Choroid plexus epithelial cell (primary cell): ENCODE measurements around the gene TDG.

Experiments
- DNase-seq: peaks from one replicate; pipeline ENCODE4 v3.0.0-alpha.2; 2010; ENCODE audit warnings: low read depth
- H3K4me3 ChIP-seq: 2 replicates; pipeline ENCODE4 v1.5.1; 2011; ENCODE audit warnings: low read depth, mild to moderate bottlenecking, control low read depth, low read length, moderate library complexity
- TF ChIP-seq, protein P1 (sequence below): conservative IDR thresholded peaks from 2 replicates; pipeline ENCODE4 v1.5.1; 2011; ENCODE audit warnings: low read depth, mild to moderate bottlenecking, control low read depth, inconsistent platforms, low read length, moderate library complexity

Gene TDG

DNA sequence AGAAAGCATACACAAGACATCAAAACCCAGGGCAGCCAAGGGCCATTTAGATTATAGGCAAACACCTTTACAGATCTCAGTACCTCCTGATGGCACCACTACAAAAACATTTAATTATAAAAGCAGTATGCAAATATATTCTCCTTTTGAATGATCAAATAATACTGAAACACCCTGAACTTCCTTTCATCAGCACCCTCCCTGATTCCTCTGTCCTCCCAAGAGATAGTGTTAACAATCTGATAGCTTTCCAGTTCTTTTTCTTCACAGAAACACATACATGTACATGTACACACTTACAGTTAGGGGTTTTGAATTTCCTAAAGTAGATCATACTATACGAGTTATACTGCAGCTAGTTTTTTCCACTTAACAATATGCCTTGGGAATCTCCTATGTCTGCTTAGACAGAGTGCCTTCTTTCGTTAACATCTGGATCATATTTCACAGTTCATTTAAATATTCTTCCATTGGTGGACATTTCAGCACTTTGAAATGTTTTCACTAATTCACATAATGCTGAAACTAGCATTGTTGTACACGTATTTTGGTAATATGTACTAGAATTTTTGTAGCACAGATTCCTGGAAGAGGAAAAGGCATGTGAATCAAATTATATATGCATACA, 35.2 kb downstream of the TDG start:
- no peak overlapping the region for H3K4me3 ChIP-seq
- TF ChIP-seq, protein P1, sequence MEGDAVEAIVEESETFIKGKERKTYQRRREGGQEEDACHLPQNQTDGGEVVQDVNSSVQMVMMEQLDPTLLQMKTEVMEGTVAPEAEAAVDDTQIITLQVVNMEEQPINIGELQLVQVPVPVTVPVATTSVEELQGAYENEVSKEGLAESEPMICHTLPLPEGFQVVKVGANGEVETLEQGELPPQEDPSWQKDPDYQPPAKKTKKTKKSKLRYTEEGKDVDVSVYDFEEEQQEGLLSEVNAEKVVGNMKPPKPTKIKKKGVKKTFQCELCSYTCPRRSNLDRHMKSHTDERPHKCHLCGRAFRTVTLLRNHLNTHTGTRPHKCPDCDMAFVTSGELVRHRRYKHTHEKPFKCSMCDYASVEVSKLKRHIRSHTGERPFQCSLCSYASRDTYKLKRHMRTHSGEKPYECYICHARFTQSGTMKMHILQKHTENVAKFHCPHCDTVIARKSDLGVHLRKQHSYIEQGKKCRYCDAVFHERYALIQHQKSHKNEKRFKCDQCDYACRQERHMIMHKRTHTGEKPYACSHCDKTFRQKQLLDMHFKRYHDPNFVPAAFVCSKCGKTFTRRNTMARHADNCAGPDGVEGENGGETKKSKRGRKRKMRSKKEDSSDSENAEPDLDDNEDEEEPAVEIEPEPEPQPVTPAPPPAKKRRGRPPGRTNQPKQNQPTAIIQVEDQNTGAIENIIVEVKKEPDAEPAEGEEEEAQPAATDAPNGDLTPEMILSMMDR: no peak

DNA sequence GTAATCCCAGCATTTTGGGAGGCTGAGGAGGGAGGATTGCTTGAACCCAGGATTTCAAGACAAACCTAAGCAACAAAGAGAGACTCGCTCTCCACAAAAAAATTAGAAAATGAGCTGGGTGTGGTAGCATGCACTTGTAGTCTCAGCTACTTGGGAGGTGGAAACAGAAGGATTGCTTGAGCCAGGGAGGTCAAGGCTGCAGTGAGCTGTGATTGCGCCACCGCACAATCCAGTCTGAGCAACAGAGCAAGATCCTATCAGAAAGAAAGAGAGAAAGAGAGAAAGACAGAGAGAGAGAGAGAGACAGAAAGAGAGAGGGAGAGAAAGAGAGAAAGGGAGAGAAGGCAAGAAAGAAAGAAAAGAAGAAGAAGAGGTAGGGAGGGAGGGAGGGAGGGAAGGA, 37.0 kb downstream of the TDG start:
- TF ChIP-seq, protein P1: no peak
- H3K4me3 ChIP-seq: no peak overlapping the region
- DNase-seq: peak; percentile 15

More for the DNA sequence above, 35.2 kb downstream of the TDG start:
- no peak for DNase-seq

DNA sequence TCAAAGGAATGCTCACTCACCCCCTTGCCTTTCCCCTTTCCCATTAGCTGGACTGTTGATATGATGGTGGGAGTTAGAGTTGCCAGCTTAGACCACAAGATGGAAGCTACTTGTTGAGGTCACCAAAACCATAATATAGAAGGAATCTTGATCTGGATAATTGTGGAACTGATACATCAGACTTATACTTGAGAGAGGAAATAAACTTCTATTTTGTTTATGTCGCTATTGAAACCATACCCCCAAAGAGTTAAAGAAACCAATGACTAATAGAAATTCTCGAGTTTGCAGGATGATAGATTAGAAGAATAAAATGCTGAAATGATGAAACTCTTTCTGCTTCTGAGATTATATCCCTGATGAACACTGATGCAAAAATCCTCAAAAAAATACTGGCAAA, 37.9 kb downstream of the TDG start:
- TF ChIP-seq, protein P1: no peak
- DNase-seq: no peak

DNA sequence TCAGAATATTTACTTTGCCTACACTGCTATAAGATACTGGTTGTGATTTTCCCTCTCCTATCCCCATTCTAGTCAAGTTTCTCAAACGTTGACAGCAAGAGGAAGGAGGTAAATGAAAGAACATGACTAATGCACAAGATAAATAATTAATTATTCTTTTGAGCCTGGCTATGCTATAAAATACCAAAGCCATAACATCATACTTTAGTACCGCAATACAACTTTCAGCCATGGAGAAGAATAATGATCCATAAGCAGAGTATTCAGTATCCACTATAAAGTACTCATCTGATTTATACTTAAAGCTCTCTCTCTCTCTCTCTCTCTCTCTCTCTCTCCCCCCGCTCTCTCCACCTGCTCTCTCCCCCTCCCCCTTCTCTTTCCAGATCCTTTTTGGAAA, 41.3 kb downstream of the TDG start:
- peak; percentile 72 for DNase-seq
- TF ChIP-seq, protein P1: no peak
- no peak overlapping the region for H3K4me3 ChIP-seq

More for the DNA sequence above, 37.9 kb downstream of the TDG start:
- H3K4me3 ChIP-seq: no peak overlapping the region

DNA sequence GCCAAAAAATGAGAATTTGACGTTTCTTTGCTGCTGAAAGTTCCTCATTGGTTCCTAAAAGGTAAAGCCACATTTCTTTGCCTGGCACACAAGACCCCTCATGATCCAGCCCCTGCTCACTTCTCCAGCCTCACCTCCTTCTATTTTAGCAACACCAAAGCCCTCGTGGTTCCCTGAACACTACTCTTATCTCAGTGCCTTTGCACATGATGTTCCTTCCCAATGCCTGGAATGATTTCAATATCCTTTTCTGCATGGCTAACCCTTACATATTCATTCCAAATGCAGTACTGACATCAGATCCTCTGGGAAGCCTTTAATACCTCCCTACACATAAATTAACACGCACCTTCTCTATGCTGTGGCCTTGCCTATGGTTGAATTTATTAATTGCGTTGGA, 44.4 kb downstream of the TDG start:
- no peak overlapping the region for H3K4me3 ChIP-seq
- no peak for DNase-seq

DNA sequence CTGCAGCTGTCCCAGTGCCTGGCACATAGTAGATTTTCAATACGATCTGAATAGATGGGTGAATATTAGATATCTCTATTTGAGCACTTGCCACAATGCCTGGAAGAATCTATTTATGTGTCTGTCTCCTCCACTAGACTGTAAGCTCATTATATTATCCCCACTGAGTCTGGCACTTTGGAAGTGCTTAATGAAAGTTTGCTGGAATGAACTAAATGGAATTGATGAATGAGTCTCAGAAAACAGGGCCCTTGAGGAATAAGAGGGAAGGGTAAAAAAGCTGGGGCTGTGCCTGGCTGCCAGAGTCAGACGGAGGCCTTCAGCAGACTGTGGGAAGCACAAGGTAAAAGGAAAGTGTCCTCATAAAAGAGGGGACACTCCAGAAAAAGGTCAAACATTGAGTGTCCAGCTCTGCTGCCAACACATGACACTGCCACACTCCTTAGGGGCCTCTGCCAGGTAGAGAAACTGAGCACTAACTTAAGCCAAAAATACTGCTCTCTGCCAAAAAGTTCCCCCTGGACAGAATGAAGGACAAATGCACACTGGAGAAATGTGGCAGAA, 45.0 kb downstream of the TDG start:
- H3K4me3 ChIP-seq: no peak overlapping the region
- TF ChIP-seq, protein P1: no peak
- DNase-seq: no peak

More for the DNA sequence above, 44.4 kb downstream of the TDG start:
- TF ChIP-seq, protein P1: no peak

DNA sequence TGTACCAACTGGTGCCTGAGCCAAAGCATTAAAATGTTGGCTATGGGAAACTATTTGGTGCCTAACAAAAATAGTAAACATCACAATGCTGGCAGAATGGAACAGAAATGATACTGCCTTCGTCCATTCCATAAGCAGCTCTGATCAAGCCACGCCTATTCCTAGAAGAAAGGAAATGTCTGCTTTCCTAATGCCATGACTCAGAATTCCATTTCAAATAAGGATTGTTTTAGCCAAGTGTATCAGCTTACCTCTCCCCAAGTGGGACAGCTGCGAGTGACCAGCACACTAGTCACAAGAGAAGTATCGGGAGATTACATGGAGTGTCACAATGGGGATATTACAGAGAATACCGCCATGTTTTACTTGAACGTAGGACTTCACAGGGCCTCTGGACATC, 45.6 kb downstream of the TDG start:
- peak; percentile 88 for DNase-seq
- TF ChIP-seq, protein P1: no peak
- H3K4me3 ChIP-seq: no peak overlapping the region
